GM21515 (cell line): ENCODE results near the gene CNGA2.

Source experiments
- ATAC-seq: cut with Tn5 transposase; IDR thresholded peaks from one replicate; pipeline ENCODE4 v1.9.1; 2021; ENCODE audit not compliant: unreplicated experiment

Gene CNGA2

DNA sequence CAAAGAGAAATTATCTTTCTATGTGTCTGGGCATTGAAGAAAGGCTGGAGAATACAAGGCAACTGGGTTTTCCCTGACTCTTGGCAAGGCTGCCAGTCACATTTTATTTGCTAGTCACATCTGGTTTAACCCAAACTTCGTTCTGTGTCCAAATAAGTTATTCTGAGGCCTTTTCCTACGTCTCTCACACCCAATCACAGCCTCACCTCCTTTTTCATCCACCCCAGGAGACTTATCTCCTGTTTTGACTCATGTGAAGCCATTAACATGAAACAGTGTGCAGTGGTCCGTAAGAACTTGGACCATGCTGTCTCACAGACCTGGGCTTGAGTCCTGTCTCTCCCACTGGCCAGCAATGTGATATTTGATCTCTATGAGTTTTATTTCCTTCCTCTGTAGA, 59.3 kb downstream of the CNGA2 start:
- ATAC-seq, result no peak
